B cell (primary cell): ENCODE data around the gene WNK1. TPM values are rescaled to one million over a fixed set of nuclear protein-coding genes. Genes with fewer than 3 reads are reported as not detected.

Experiments
- ATAC-seq: fragments of 200-7000 bp; cut with Tn5 transposase; one replicate; pipeline ENCODE4 v1.10.0; 2021; ENCODE audit warnings: low read depth, mild to moderate bottlenecking, moderate number of reproducible peaks, moderate library complexity
- CTCF ChIA-PET: fragments of 350-600 bp; sonication (Branson Sonifier 250); formaldehyde crosslinking; loops from one replicate; lab custom pipeline; 2021; ENCODE audit warnings: antibody characterized with exemption, inconsistent platforms; lab: Charles Lee
- POLR2A ChIA-PET: fragments of 350-600 bp; sonication (Branson Sonifier 250); formaldehyde crosslinking; loops from one replicate; lab custom pipeline; 2021; ENCODE audit warnings: antibody characterized with exemption; lab: Charles Lee
- DNase-seq: peaks from one replicate; pipeline ENCODE4 v3.0.0; 2013
- H2AFZ ChIP-seq: 2 replicates; pipeline ENCODE4 v1.6.1; 2012; ENCODE audit warnings: mild to moderate bottlenecking, low read depth, low read length; ENCODE audit not compliant: insufficient read depth, poor library complexity, severe bottlenecking
- H3K27ac ChIP-seq, 2 donors: 1 replicate in 1 of 2; 2 replicates in 1 of 2; pipeline ENCODE4 v1.5.1; 2012 to 2013; ENCODE audit warnings: low read length in 2 of 2, mild to moderate bottlenecking in 2 of 2, moderate library complexity in 1 of 2
- H3K27me3 ChIP-seq, 4 experiments: fragments of 200-600 bp in 1 of 4; sonication (generic) in 1 of 4; replicated peaks in 1 of 4; 1 replicate in 2 of 4; 2 replicates in 2 of 4; pipeline versions ENCODE4 v1.6.1 to v1.7.0; 2013 to 2016; ENCODE audit warnings: low read length in 3 of 4, mild to moderate bottlenecking in 2 of 4, mixed read lengths in 1 of 4, moderate library complexity in 1 of 4; ENCODE audit not compliant: insufficient read depth in 4 of 4, control insufficient read depth in 3 of 4; ENCODE audit errors: control extremely low read depth in 1 of 4
- H3K36me3 ChIP-seq, 2 experiments: replicated peaks in 1 of 2; 1 replicate in 1 of 2; 2 replicates in 1 of 2; pipeline versions ENCODE4 v1.6.1 to v1.7.1; 2013; ENCODE audit warnings: low read length in 1 of 2; ENCODE audit not compliant: insufficient read depth in 2 of 2, control insufficient read depth in 1 of 2; ENCODE audit errors: control extremely low read depth in 1 of 2, extremely low read depth in 1 of 2
- H3K4me1 ChIP-seq, 2 donors: fragments of 200-600 bp in 1 of 2; sonication (generic) in 1 of 2; 1 replicate in 1 of 2; 2 replicates in 1 of 2; pipeline versions ENCODE4 v1.5.1 to v1.6.1; 2013 to 2017; ENCODE audit warnings: low read length in 2 of 2; ENCODE audit not compliant: control insufficient read depth in 2 of 2, insufficient read depth in 2 of 2
- H3K4me2 ChIP-seq: replicated peaks from 2 replicates; pipeline ENCODE3; 2012; ENCODE audit warnings: mild to moderate bottlenecking, low read depth, low read length; ENCODE audit not compliant: poor library complexity, severe bottlenecking
- H3K4me3 ChIP-seq, 5 experiments: fragments of 200-600 bp in 1 of 5; sonication (generic) in 1 of 5; 1 replicate in 3 of 5; 2 replicates in 2 of 5; pipeline versions ENCODE4 v1.5.1 to v1.7.0; 2011 to 2016; ENCODE audit warnings: low read length in 4 of 5, mild to moderate bottlenecking in 4 of 5, low read depth in 2 of 5, control low read depth in 1 of 5, moderate library complexity in 1 of 5; ENCODE audit not compliant: insufficient read depth in 1 of 5; ENCODE audit errors: control extremely low read depth in 1 of 5, extremely low read depth in 1 of 5
- H3K79me2 ChIP-seq: fragments of 200-600 bp; sonication (generic); one replicate; pipeline ENCODE4 v1.6.0; 2016; ENCODE audit warnings: low read length; ENCODE audit not compliant: control insufficient read depth, insufficient read depth
- H3K9ac ChIP-seq: fragments of 200-600 bp; sonication (generic); 2 replicates; pipeline ENCODE4 v1.6.1; 2017; ENCODE audit warnings: mild to moderate bottlenecking, low read length, moderate library complexity
- H3K9me3 ChIP-seq, 3 donors: one replicate each; pipeline versions ENCODE4 v1.6.1 to v1.7.1; 2013; ENCODE audit warnings: low read length in 2 of 3; ENCODE audit not compliant: control insufficient read depth in 2 of 3, insufficient read depth in 1 of 3; ENCODE audit errors: control extremely low read depth in 1 of 3
- H4K20me1 ChIP-seq: 2 replicates; pipeline ENCODE4 v1.6.0; 2012; ENCODE audit warnings: mild to moderate bottlenecking, low read length; ENCODE audit not compliant: insufficient read depth, control insufficient read depth, poor library complexity, severe bottlenecking
- H3K27ac Mint-ChIP-seq: one replicate; pipeline ENCODE4 v1.8.0; 2021; ENCODE audit warnings: mixed read lengths
- H3K27me3 Mint-ChIP-seq: one replicate; pipeline ENCODE4 v1.8.0; 2021; ENCODE audit warnings: mixed read lengths
- H3K4me1 Mint-ChIP-seq: one replicate; pipeline ENCODE4 v1.8.0; 2021; ENCODE audit warnings: mixed read lengths
- H3K4me3 Mint-ChIP-seq: one replicate; pipeline ENCODE4 v1.8.0; 2021; ENCODE audit warnings: mixed read lengths
- H3K9me3 Mint-ChIP-seq: one replicate; pipeline ENCODE4 v1.8.0; 2022; ENCODE audit warnings: mixed read lengths; ENCODE audit not compliant: insufficient read depth
- EZH2 ChIP-seq: IDR thresholded peaks from 2 replicates; pipeline ENCODE4 v1.6.1; 2012; ENCODE audit warnings: borderline replicate concordance, low read depth, mild to moderate bottlenecking, moderate library complexity, low read length; ENCODE audit not compliant: insufficient read depth, poor library complexity, severe bottlenecking
- WGBS: methylation state at CpG from one replicate; pipeline ENCODE4 v1.1.5; 2013; ENCODE audit warnings: missing lambda C conversion rate; ENCODE audit not compliant: insufficient coverage; 5-methylcytosine and 5-hydroxymethylcytosine counted together
- intact Hi-C: fragments of 100-400 bp; cut with micrococcal nuclease; formaldehyde crosslinking; loops from one replicate; pipeline ENCODE4 v1.10.0; 2022
- polyA plus RNA-seq: library from polyadenylated mRNA; depleted of rRNA; stranded (reverse); fragments of >200 nt; gene quantifications from 2 replicates; pipeline ENCODE4 v1.2.3, GENCODE V29; 2012
- total RNA-seq, 2 donors: library from RNA; stranded (reverse); fragments of 120-200 nt in 1 of 2; gene quantifications; 1 replicate in 1 of 2; 2 replicates in 1 of 2; pipeline versions ENCODE4 v1.2.3 to v1.2.4, GENCODE V29; 2013 to 2022
- TF ChIP-seq, protein P1 (sequence below): fragments of 200-600 bp; IDR thresholded peaks from one replicate; pipeline ENCODE4 v1.8.0; 2022; ENCODE audit warnings: antibody characterized with exemption, mild to moderate bottlenecking

WNK1 gene
- total and polyA plus RNA-seq, 2 donors (not counting 1 experiment from before 2014, with no cell fraction given), result 43.9 to 188 TPM

DNA sequence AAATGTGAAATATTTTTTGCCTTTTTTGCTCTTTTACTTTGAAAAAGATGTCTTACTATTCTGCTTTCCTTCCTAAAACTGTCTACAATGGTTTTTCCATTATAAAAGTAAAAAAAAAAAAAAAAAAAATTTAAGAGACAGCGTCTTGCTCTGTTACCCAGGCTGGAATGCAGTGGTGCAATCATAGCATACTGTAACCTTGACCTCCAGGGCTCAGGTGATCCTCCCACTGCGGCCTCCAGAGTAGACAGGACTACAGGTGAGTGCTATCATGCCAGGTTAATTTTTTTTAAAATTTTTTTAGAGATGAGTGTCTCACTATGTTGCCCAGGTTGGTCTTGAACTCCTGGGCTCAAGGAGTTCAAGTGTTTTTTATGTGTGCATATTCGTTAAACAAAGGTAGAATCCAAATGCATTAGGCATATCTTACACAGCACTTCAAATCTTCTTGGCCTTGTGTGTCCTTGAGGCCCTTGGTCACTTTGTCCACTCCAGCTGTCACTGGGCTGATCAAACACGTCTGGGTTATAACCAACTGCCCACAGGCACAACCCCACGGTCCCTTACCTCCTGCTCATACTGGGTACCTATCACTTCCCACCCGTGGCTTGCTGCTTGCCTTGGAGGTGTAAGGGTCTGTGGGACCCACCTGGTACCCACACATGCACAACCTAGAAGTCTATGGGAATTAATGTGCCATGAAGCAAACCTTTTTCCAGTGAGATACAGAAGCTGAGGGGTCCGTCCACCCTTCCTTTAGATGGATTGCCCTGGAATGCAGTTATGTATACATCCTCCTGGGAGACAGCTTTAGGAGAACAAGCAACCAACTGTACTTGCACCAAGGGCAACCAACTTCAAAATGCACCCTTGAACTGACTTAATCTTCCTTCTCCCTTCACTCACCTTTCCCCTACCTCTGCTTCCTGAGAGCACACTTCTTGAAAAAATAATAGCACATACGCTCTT is 184.3 kb downstream of the WNK1 start:
- Histone ChIP-seq H3K4me3 (no peak overlapping the region), H4K20me1 (no peaks in the 10 kb centered on the region), H3K4me2 (no peak overlapping the region), H2AFZ (no peak overlapping the region), H3K79me2 (peaks cover 38% of the 10 kb centered on the region), H3K36me3 (peaks cover 0 to 19% of the 10 kb centered on the region in 2 experiments), H3K4me1 (no peaks in the 10 kb centered on the region), H3K27ac (no peak overlapping the region), H3K9me3 (no peaks in the 10 kb centered on the region), H3K27me3 (no peaks in the 10 kb centered on the region), H3K9ac (no peak overlapping the region)
- no peaks in the 10 kb centered on the region for H3K9me3 Mint-ChIP-seq
- ATAC-seq, result no peak
- TF ChIP-seq EZH2, result no peak
- TF ChIP-seq, protein P1, sequence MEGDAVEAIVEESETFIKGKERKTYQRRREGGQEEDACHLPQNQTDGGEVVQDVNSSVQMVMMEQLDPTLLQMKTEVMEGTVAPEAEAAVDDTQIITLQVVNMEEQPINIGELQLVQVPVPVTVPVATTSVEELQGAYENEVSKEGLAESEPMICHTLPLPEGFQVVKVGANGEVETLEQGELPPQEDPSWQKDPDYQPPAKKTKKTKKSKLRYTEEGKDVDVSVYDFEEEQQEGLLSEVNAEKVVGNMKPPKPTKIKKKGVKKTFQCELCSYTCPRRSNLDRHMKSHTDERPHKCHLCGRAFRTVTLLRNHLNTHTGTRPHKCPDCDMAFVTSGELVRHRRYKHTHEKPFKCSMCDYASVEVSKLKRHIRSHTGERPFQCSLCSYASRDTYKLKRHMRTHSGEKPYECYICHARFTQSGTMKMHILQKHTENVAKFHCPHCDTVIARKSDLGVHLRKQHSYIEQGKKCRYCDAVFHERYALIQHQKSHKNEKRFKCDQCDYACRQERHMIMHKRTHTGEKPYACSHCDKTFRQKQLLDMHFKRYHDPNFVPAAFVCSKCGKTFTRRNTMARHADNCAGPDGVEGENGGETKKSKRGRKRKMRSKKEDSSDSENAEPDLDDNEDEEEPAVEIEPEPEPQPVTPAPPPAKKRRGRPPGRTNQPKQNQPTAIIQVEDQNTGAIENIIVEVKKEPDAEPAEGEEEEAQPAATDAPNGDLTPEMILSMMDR, result no peak
- no peak overlapping the region for H3K27ac Mint-ChIP-seq
- H3K4me3 Mint-ChIP-seq, result no peak overlapping the region
- WGBS, result 100% methylated on average over 5 of the region's 8 CpGs
- H3K4me1 Mint-ChIP-seq, result no peaks in the 10 kb centered on the region
- POLR2A ChIA-PET, result no interaction called here
- no peaks in the 10 kb centered on the region for H3K27me3 Mint-ChIP-seq
- CTCF ChIA-PET, result interaction anchor here (0.7 to 1.8 kb wide), 3 partner anchors 13 to 647 kb away, joined by 3 to 5 read pairs (median 4); partner anchors contain the start of gene RAD52
- DNase-seq, result no peak
- intact Hi-C loops, result no loop called here

DNA sequence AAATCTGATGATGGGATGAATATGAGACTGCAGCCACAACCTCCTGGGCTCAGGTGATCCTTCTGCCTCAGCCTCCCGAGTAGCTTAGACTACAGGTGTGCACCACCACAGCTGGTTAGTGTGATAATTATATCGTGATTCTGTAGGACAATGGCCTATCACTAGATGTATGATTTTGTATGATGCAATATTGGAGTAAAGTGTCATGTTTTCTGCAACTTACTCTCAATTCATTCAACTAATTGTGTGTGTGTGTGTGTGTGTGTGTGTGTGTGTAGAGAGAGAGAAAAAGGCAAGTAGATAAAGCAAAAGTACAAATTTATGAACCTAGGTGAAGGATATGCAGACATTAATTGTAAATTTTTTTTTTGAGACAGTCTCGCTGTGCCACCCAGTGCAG is 186.4 kb downstream of the WNK1 start:
- Histone ChIP-seq H2AFZ (no peak overlapping the region), H3K4me2 (no peak overlapping the region), H3K9me3 (no peaks in the 10 kb centered on the region), H3K79me2 (peaks cover 41% of the 10 kb centered on the region), H3K27ac (no peak overlapping the region), H4K20me1 (no peaks in the 10 kb centered on the region), H3K4me3 (no peak overlapping the region), H3K4me1 (no peaks in the 10 kb centered on the region), H3K36me3 (peaks cover 0 to 23% of the 10 kb centered on the region in 2 experiments), H3K9ac (no peak overlapping the region), H3K27me3 (no peaks in the 10 kb centered on the region)
- Mint-ChIP-seq H3K9me3 (no peaks in the 10 kb centered on the region), H3K4me1 (peaks cover 2% of the 10 kb centered on the region), H3K4me3 (no peak overlapping the region), H3K27ac (no peak overlapping the region), H3K27me3 (no peaks in the 10 kb centered on the region)
- intact Hi-C loops, result no loop called here
- no peak for TF ChIP-seq EZH2
- TF ChIP-seq, protein P1, result no peak
- ATAC-seq (no peak), DNase-seq (no peak)
- CTCF ChIA-PET, result no interaction called here
- POLR2A ChIA-PET, result no interaction called here
- 94% methylated on average over 2 of the region's 3 CpGs for WGBS
